Upper lobe of left lung (tissue), 4 donors: ENCODE results near the gene SUPT4H1.

Experiments
- EP300 ChIP-seq, 4 donors: sonication (generic); formaldehyde crosslinking; IDR thresholded peaks; one replicate each; pipeline ENCODE4 v1.5.1; 2017; ENCODE audit warnings: antibody characterized with exemption in 4 of 4, control low read depth in 2 of 4
- POLR2A ChIP-seq, 4 donors: fragments of 450-650 bp; IDR thresholded peaks; one replicate each; pipeline ENCODE4 v1.5.1; 2016 to 2017; ENCODE audit warnings: antibody characterized with exemption in 4 of 4, mild to moderate bottlenecking in 2 of 4
- POLR2AphosphoS5 ChIP-seq, 2 donors: sonication (generic); formaldehyde crosslinking; IDR thresholded peaks; one replicate each; pipeline ENCODE4 v1.5.1; 2017; ENCODE audit warnings: antibody characterized with exemption in 2 of 2
- TF ChIP-seq, protein P1 (sequence below), 6 experiments: fragments of 450-650 bp in 4 of 6; fragments of 200-600 bp in 2 of 6; sonication (generic) in 2 of 6; IDR thresholded peaks; one replicate each; pipeline ENCODE4 v1.5.1; 2016 to 2019; ENCODE audit warnings: antibody characterized with exemption in 6 of 6

DNA sequence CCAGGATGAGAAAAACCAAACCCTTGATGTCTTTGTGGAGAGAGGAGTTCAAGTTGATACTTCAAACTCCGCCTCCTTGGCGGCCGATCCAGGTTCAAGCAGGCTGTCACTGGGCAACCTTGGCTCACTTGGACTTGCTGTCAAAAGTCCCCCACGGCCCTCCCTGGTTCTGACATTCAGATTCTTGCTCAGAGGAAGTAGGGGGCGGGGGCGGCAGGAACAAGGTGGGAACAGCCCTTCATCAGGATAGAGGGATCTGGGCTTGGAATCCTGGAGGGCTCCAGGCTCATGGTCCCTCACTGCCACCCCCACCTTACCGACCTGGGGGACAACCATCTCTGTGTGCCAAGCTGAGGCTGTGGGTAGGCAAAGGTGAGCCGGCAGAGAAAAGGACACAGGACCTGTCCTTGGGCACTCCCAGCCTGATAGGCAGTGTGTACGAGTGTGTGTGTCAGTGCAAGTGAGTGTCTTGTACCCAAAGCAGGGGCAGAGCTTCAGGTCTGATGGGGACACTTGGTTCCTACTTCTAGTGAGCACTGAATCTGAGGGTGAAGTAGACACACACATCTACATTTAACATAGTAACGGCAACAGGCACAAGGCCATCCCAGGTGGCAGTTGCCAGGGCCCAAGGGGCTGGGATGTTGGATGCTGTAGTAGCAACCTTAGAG is 16.8 kb downstream of the SUPT4H1 start:
- TF ChIP-seq, protein P1, sequence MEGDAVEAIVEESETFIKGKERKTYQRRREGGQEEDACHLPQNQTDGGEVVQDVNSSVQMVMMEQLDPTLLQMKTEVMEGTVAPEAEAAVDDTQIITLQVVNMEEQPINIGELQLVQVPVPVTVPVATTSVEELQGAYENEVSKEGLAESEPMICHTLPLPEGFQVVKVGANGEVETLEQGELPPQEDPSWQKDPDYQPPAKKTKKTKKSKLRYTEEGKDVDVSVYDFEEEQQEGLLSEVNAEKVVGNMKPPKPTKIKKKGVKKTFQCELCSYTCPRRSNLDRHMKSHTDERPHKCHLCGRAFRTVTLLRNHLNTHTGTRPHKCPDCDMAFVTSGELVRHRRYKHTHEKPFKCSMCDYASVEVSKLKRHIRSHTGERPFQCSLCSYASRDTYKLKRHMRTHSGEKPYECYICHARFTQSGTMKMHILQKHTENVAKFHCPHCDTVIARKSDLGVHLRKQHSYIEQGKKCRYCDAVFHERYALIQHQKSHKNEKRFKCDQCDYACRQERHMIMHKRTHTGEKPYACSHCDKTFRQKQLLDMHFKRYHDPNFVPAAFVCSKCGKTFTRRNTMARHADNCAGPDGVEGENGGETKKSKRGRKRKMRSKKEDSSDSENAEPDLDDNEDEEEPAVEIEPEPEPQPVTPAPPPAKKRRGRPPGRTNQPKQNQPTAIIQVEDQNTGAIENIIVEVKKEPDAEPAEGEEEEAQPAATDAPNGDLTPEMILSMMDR (IDR thresholded peaks at IDR 0.05), result no peak
- no peak for TF ChIP-seq EP300 (IDR thresholded peaks at IDR 0.05)
- no peak for TF ChIP-seq POLR2A (IDR thresholded peaks at IDR 0.05)
- no peak for TF ChIP-seq POLR2AphosphoS5 (IDR thresholded peaks at IDR 0.05)
